Activated CD8-positive, alpha-beta memory T cell treated with anti-CD3 and anti-CD28 coated beads, Interleukin-2, amount 50 U/mL, for 1 hour (primary cell): ENCODE results near the gene RBMS3.
"Not testable (repeated sequence)": the region's sequence is repeated elsewhere in the genome, so short reads cannot be mapped to it uniquely, and the experiment has no call there.

ENCODE experiments used
- DNase-seq: peaks from one replicate; pipeline ENCODE4 v3.0.0-alpha.2; 2020; ENCODE audit errors: extremely low read depth

The RBMS3 gene

GRCh38 chr3:29618395-29619282, 337.8 kb downstream of the RBMS3 start:
- DNase-seq = no peak

GRCh38 chr3:29619676-29620075, 338.8 kb downstream of the RBMS3 start:
- DNase-seq = no peak

DNA sequence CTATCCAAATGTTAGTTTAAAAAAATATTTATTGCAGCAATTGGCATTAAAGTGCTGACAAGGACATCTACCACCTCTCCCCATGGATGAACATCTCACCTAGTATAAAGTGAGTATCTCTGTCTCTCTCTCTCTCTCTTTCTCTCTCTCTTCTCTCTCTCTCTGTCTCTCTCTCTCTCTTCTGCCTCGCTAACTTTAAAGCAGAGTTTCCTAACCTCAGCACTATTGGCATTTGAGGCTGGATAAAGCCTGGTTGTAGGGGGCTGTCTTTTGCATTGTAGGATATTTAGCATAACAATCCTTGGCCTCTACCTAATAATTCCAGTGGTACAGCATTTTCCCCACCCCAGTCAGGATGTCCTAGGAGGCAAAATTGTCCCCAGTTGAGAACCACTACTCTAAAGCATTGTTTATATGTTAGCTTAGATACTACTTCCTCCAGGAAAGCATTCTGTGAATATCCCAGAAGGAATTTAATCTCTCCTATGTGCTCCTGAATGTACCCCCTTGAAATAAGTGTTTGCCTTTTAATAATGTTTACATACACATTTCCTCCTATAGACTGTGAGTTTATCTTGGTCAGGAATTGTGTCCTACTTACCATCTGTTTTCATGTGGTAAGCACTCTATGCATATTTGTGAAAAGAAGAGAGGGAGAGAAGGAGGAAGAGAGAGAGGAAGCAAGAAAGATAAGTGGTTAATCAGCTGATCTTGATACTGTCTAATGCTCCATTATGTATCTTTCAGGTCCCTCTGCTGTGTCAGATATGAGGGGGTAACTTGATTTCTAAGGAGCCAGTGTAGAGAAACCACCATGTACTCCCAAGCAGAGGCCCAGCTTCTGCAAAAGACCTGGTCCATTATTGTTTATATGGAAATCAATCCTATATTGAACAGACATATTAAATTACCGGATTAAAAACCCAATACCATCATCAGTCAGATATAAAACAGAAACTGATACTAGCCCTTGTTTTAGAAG, 346.6 kb downstream of the RBMS3 start:
- DNase-seq = no peak

- DNase-seq = no peak
These were observed 347.9 kb downstream of the RBMS3 start for GRCh38 chr3:29628795-29629194.

GRCh38 chr3:29635888-29636287, 355.0 kb downstream of the RBMS3 start:
- DNase-seq = no peak

DNA sequence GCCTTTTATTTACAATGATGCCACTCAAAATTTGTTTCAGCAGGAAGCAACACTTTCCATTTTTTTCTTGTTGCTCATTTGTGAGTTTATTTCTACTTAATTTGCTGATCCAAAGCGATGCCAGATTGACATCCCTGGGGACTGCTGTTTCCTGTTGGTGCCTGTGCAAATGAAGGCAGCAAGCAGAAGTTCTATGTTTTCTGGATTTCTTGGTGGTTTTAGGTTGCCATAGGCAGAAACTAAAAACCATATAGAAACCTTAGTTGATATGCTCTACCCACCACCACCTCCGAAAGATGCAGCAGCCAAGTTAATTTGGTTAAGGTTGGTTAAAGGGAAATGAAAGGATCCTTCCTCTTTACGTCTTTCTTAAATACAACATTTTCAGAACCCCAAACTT, 356.2 kb downstream of the RBMS3 start:
- DNase-seq = no peak

GRCh38 chr3:29639578-29640290, 358.9 kb downstream of the RBMS3 start:
- DNase-seq = no peak

GRCh38 chr3:29642393-29643033, 361.6 kb downstream of the RBMS3 start:
- DNase-seq = no peak

DNA sequence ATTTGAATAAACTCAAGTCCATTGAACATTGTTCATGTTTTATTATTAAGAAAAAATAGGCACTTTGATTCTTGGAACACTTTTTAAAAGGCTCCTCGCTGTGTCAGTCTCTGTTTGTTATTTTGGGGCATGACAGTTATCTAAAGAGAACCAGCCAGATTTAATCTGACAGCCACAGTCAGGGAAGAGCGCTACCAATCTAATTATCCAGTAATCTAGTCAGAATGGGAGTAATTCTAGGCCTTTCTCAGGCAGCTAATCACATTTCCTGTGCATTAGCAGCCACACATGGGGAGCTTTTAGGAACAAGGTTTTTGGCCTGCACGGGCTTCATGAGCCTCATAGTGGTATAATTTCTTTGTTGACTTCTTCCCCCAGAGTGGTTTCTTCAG, 362.2 kb downstream of the RBMS3 start:
- no peak for DNase-seq

DNA sequence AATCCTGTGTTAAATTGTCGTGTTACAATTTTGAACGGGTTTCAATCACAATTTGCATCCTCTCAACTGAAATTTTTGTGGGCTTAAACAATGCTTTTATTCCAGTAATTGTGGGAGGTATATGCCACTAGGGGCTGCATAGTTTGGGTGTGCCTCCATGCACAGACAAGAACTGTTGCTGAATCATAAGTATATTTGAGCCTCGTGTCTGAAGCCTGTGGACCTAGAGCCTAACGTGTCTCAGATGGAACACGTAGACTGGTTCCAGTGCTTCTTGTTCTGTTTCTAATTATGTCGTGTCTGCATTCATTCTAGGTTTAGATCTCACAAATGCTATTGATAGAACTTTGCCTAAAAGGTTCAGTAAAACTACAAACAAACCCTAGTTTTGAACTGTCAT, 363.4 kb downstream of the RBMS3 start:
- DNase-seq = no peak

- no peak for DNase-seq
These were observed 364.2 kb downstream of the RBMS3 start for GRCh38 chr3:29644956-29645636.

DNA sequence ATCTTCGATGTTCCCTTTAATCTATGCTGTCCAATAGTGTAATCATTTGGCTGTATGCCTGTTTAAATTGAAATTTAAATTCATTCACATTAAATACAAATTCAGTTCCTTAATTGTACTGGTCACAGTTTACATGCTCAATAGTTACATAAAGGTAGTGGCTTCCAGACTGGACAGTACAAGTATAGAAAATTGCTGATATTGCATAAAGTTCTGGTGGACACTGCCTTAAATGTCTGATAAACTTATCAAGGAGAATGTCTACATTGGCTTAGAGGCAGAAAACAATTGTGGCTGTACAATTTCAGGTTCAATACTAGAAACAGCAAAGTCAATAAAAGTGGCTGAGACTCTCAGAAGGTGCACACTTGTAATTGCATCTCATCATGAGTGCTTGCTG, 365.2 kb downstream of the RBMS3 start:
- DNase-seq = no peak

DNA sequence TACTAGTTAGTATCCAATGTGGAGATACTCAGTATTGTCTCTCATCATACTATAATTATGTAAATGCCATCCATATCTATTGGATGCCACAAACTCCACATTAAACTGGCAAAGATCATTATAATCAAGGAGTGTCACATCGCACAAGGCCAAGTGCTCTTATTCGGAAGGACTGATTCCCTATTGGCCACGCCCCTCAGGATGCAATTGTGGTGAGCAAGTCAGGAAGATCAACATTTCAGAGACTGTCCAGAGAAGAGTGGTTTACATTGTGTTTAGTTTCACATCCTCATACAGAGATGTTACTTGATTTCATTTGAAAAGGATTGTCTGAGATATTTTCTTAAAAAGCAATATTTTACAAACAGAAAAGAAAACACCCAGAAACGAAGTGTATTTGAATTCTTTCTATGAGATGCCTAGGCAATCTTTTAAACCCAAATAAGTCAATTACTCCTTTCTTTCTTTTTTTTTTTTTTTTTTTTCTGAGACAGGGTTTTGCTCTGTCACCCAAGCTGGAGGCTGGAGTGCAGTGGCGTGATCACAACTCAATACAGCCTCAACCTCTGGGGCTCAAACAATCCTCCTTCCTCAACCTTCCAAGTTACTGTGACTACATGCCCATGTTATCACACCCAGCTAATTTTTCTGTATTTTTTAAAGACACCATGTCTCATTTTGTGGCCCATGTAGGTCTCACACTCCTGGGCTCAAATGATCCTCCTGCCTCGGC, 369.1 kb downstream of the RBMS3 start:
- no peak for DNase-seq

GRCh38 chr3:29653680-29654079, 372.8 kb downstream of the RBMS3 start:
- DNase-seq = no peak

DNA sequence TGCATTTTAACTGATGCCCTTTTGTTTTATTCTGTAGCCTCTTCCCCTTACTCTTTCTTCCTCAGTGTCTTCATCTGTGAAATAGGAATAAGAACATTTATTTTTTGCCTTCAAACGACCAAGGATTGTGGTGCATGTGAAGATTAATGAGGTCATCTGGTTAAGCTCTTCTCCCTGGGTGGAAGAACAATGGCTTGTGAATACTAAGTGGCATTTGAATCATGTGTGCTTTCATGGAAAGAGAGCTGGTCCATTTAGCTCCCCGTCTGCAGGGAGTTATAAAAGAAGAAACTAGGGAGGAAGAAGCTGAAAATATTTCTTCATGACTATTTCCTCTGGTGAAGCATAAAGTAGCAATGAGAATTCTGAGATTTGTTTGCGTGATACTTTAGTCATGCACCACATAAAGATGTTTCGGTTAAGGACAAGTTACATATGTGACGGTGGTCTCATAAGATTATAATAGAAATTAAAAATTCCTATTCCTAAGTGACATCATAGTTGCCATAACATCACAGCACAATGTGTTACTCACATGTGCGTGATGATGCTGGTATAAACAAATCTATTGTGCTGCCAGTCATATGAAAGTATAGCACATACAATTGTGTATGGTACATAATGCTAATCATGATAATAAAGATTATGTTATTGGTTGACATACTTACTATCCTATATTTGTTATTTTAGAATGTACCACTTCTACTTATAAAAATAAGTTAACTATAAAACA, 374.3 kb downstream of the RBMS3 start:
- DNase-seq = no peak

GRCh38 chr3:29665688-29666087, 384.8 kb downstream of the RBMS3 start:
- no peak for DNase-seq

GRCh38 chr3:29668233-29668632, 387.4 kb downstream of the RBMS3 start:
- DNase-seq = no peak

GRCh38 chr3:29668728-29669127, 387.9 kb downstream of the RBMS3 start:
- DNase-seq = no peak

- DNase-seq = not testable (repeated sequence)
These were observed 389.6 kb downstream of the RBMS3 start for GRCh38 chr3:29670476-29670875.
